HEK293 (cell line): ENCODE measurements around the gene ADAMTS16.

Experiments used
- CTCF ChIA-PET: fragments of 350-600 bp; formaldehyde crosslinking; extraction: SDS; loops from one replicate; lab custom pipeline; 2021; ENCODE audit warnings: antibody characterized with exemption; lab: Yijun Ruan, JAX
- POLR2A ChIA-PET: fragments of 300-600 bp; formaldehyde crosslinking; extraction: SDS; loops from one replicate; lab custom pipeline; 2020; ENCODE audit warnings: antibody characterized with exemption, inconsistent platforms; lab: Yijun Ruan, JAX
- H3K27ac ChIP-seq: fragments of 200-500 bp; sonication (Bioruptor generic); 2 replicates; pipeline ENCODE4 v1.5.1; 2014; ENCODE audit warnings: low read depth, low read length, control low read depth, inconsistent platforms; ENCODE audit errors: extremely low read depth
- H3K36me3 ChIP-seq, 2 experiments: fragments of 200-500 bp in 1 of 2; sonication (Bioruptor generic) in 1 of 2; 1 replicate in 1 of 2; 2 replicates in 1 of 2; pipeline ENCODE4 v1.5.1; 2014 to 2017; ENCODE audit warnings: inconsistent platforms in 2 of 2, low read length in 2 of 2; ENCODE audit not compliant: control insufficient read depth in 2 of 2, insufficient read depth in 1 of 2
- H3K4me1 ChIP-seq: fragments of 200-500 bp; sonication (Bioruptor generic); 2 replicates; pipeline ENCODE4 v1.5.1; 2014; ENCODE audit warnings: mild to moderate bottlenecking, low read length, inconsistent platforms; ENCODE audit not compliant: control insufficient read depth, insufficient read depth
- H3K4me3 ChIP-seq: 2 replicates; pipeline ENCODE4 v1.5.1; 2011; ENCODE audit warnings: low read depth, mild to moderate bottlenecking, control low read depth, low read length, moderate library complexity
- H3K9me3 ChIP-seq: fragments of 200-500 bp; sonication (Bioruptor generic); 2 replicates; pipeline ENCODE4 v1.5.1; 2014; ENCODE audit warnings: low read depth, low read length, inconsistent platforms; ENCODE audit not compliant: control insufficient read depth, insufficient read depth
- GLIS1 ChIP-seq: fragments of 450-650 bp; formaldehyde crosslinking; IDR thresholded peaks from 2 replicates; pipeline ENCODE4 v1.5.1; 2016; ENCODE audit warnings: missing biosample characterization, missing genetic modification characterization
- IKZF3 ChIP-seq: fragments of 450-650 bp; IDR thresholded peaks from 2 replicates; pipeline ENCODE4 v1.5.0; 2018; ENCODE audit warnings: missing biosample characterization, mild to moderate bottlenecking, missing genetic modification characterization, moderate library complexity
- SALL2 ChIP-seq: fragments of 450-650 bp; formaldehyde crosslinking; IDR thresholded peaks from 2 replicates; pipeline ENCODE4 v1.5.0; 2017; ENCODE audit warnings: missing biosample characterization, mild to moderate bottlenecking, missing genetic modification characterization, borderline replicate concordance
- TSHZ1 ChIP-seq: fragments of 450-650 bp; formaldehyde crosslinking; IDR thresholded peaks from 2 replicates; pipeline ENCODE4 v1.5.1; 2016; ENCODE audit warnings: missing biosample characterization, missing genetic modification characterization, borderline replicate concordance
- ZBTB10 ChIP-seq: fragments of 450-650 bp; formaldehyde crosslinking; IDR thresholded peaks from 2 replicates; pipeline ENCODE4 v1.5.1; 2016; ENCODE audit warnings: missing biosample characterization, missing genetic modification characterization
- ZBTB21 ChIP-seq: fragments of 450-650 bp; formaldehyde crosslinking; IDR thresholded peaks from 2 replicates; pipeline ENCODE4 v1.5.1; 2017; ENCODE audit warnings: missing biosample characterization, missing genetic modification characterization
- ZIC2 ChIP-seq: fragments of 450-650 bp; formaldehyde crosslinking; IDR thresholded peaks from 2 replicates; pipeline ENCODE4 v1.5.1; 2016; ENCODE audit warnings: missing biosample characterization, missing genetic modification characterization
- ZNF114 ChIP-seq: fragments of 450-650 bp; formaldehyde crosslinking; IDR thresholded peaks from 2 replicates; pipeline ENCODE4 v1.5.0; 2017; ENCODE audit warnings: missing biosample characterization, missing genetic modification characterization
- ZNF155 ChIP-seq: fragments of 450-650 bp; formaldehyde crosslinking; IDR thresholded peaks from 2 replicates; pipeline ENCODE4 v1.5.1; 2016; ENCODE audit warnings: missing biosample characterization, missing genetic modification characterization
- ZNF221 ChIP-seq: fragments of 450-650 bp; formaldehyde crosslinking; IDR thresholded peaks from 2 replicates; pipeline ENCODE4 v1.5.1; 2017; ENCODE audit warnings: missing biosample characterization, missing genetic modification characterization, borderline replicate concordance
- ZNF223 ChIP-seq: fragments of 450-650 bp; formaldehyde crosslinking; IDR thresholded peaks from 2 replicates; pipeline ENCODE4 v1.5.1; 2016; ENCODE audit warnings: missing biosample characterization, missing genetic modification characterization
- ZNF23 ChIP-seq: fragments of 450-650 bp; formaldehyde crosslinking; IDR thresholded peaks from 2 replicates; pipeline ENCODE4 v1.5.1; 2016; ENCODE audit warnings: missing biosample characterization, missing genetic modification characterization, borderline replicate concordance
- ZNF24 ChIP-seq: fragments of 450-650 bp; formaldehyde crosslinking; IDR thresholded peaks from 2 replicates; pipeline ENCODE4 v1.5.1; 2016; ENCODE audit warnings: missing biosample characterization, missing genetic modification characterization
- ZNF302 ChIP-seq: fragments of 450-650 bp; formaldehyde crosslinking; IDR thresholded peaks from 2 replicates; pipeline ENCODE4 v1.5.1; 2016; ENCODE audit warnings: missing biosample characterization, missing genetic modification characterization, low read depth
- ZNF529 ChIP-seq: fragments of 450-650 bp; formaldehyde crosslinking; IDR thresholded peaks from 2 replicates; pipeline ENCODE4 v1.5.1; 2017; ENCODE audit warnings: missing genetic modification characterization, missing biosample characterization; ENCODE audit not compliant: insufficient replicate concordance
- ZNF670 ChIP-seq: fragments of 450-650 bp; formaldehyde crosslinking; IDR thresholded peaks from 2 replicates; pipeline ENCODE4 v1.5.1; 2016; ENCODE audit warnings: missing biosample characterization, missing genetic modification characterization, low read depth
- ZNF704 ChIP-seq: fragments of 450-650 bp; formaldehyde crosslinking; IDR thresholded peaks from 2 replicates; pipeline ENCODE4 v1.5.1; 2016; ENCODE audit warnings: missing biosample characterization, missing genetic modification characterization

The ADAMTS16 gene

GRCh38 chr5:5258564-5258963 lies 118.4 kb downstream of the ADAMTS16 start:
- ChIA-PET CTCF (no interaction called here), POLR2A (no interaction called here)
- TF ChIP-seq TSHZ1 (tag by site-specific recombination) (no peak), ZNF223 (no peak), ZBTB10 (tag by site-specific recombination) (no peak), ZNF23 (no peak), ZNF529 (tag by site-specific recombination) (no peak), ZNF155 (tag by site-specific recombination) (no peak), ZIC2 (tag by site-specific recombination) (no peak), ZNF670 (tag by site-specific recombination) (no peak), ZNF704 (no peak)

GRCh38 chr5:5264727-5265126 lies 124.6 kb downstream of the ADAMTS16 start:
- H3K36me3 ChIP-seq, result no peaks in the 10 kb centered on the region
- POLR2A ChIA-PET, result no interaction called here
- no peak overlapping the region for H3K4me3 ChIP-seq
- no peak overlapping the region for H3K27ac ChIP-seq
- H3K4me1 ChIP-seq, result no peaks in the 10 kb centered on the region
- TF ChIP-seq GLIS1 (tag by site-specific recombination), result peak; percentile 55; the same call in 1 of the 2 replicates
- no peak for TF ChIP-seq IKZF3
- TF ChIP-seq, all 188 proteins: peak for 1
- H3K9me3 ChIP-seq, result no peaks in the 10 kb centered on the region
- CTCF ChIA-PET, result no interaction called here

More at GRCh38 chr5:5258564-5258963, 118.4 kb downstream of the ADAMTS16 start:
- Histone ChIP-seq H3K4me1 (no peaks in the 10 kb centered on the region), H3K9me3 (peaks cover 4% of the 10 kb centered on the region), H3K4me3 (no peak overlapping the region), H3K36me3 (no peaks in the 10 kb centered on the region), H3K27ac (no peak overlapping the region)

GRCh38 chr5:5266297-5266696 lies 126.2 kb downstream of the ADAMTS16 start:
- Histone ChIP-seq H3K4me1 (peaks cover 7% of the 10 kb centered on the region), H3K36me3 (no peaks in the 10 kb centered on the region), H3K9me3 (no peaks in the 10 kb centered on the region), H3K4me3 (no peak overlapping the region), H3K27ac (no peak overlapping the region)
- ChIA-PET POLR2A (no interaction called here), CTCF (interaction anchor here (0.6 kb wide), 1 partner anchor 32 kb away, joined by 3 read pairs; no protein-coding TSS in a partner anchor)
- TF ChIP-seq ZNF221 (no peak), SALL2 (tag by site-specific recombination) (no peak), ZNF302 (no peak), ZBTB21 (tag by site-specific recombination) (no peak), ZNF24 (tag by site-specific recombination) (no peak), ZNF114 (tag by site-specific recombination) (no peak), ZNF704 (no peak), ZNF670 (tag by site-specific recombination) (no peak)
